HG03342 (cell line): ENCODE measurements around the gene SAMD10.
"Not testable (repeated sequence)": the region's sequence is repeated elsewhere in the genome, so short reads cannot be mapped to it uniquely, and the experiment has no call there.

ENCODE experiments used
- ATAC-seq: cut with Tn5 transposase; IDR thresholded peaks from one replicate; pipeline ENCODE4 v1.9.1; 2021; ENCODE audit warnings: mild to moderate bottlenecking, moderate library complexity; ENCODE audit not compliant: unreplicated experiment

SAMD10 gene

DNA sequence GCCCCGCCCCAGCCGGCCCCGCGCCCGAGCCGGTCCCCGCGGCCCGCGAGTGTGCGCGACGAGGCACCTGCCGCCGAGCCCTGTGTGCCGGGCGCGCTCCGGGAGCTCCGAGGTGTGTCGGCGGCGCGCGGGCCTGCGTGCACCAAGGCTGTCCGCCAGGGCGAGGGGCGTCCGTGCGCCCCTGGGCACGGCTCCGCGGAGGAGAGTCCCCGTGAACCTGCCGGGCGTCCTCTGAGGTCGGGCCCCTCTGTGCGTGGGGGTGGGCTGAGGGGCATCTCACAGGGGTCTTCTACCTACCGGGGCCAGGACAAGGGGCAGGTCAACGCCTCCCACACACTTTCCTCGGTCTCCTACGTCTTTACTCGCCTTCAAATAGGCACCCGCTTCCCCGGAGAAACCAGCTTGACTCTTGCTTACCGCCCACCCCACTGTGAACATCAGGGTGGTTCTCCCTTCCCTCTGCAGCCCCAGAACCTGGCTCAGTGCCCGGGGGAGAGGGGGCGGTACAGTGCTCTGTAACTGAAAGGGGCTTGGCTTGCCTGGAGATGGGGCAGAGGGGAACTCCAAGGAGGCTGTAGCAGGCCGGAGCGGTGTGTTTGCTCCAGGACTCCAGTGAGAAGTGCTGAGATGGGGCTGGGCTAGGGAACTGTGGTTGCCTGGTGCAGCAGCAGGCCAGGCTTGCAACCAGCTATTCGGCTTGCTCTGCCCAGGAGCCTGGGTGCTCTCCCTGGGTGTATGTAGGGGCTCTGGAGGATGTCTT is at the start of gene SAMD10:
Gene SAMD10, minus strand, starts transcription at position 86 of the 760 bp plus-strand sequence. CDS start 175 bp downstream, outside the sequence.
- ATAC-seq: peak; percentile 40

DNA sequence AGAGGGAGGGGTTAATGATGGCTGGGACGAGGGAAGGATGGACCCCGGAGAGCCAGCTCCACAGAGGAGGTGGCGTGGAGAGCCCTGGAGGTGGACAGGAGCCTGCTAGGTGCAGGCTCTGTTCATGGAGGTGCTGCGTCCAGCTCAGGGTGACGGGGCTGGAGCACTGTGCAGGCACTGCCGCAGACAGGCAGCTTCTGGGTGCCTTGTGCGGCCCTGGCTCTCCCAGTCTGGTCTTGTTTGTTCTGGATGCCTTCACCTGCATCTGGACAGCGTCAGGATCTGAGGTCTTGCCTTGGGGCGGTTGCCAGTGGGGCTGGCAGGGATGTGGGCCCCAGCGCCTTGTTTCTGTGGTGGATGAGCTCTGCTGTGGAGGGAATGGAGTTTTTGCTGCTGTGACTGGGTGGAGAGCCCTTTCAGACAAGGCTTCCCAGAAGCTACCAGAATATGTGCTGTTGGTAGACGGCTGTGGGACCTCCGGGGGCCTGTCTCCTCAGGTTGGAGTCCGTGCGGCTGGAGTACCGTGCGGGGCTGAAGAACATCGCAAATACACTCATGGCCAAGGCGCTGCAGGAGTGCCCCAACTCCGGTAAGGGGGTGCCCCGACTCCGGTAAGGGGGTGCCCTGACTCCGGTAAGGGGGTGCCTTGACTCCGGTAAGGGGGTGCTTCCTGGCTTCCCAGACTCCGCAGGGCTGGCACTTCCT is 48.7 kb upstream of the SAMD10 start:
- ATAC-seq: no peak

DNA sequence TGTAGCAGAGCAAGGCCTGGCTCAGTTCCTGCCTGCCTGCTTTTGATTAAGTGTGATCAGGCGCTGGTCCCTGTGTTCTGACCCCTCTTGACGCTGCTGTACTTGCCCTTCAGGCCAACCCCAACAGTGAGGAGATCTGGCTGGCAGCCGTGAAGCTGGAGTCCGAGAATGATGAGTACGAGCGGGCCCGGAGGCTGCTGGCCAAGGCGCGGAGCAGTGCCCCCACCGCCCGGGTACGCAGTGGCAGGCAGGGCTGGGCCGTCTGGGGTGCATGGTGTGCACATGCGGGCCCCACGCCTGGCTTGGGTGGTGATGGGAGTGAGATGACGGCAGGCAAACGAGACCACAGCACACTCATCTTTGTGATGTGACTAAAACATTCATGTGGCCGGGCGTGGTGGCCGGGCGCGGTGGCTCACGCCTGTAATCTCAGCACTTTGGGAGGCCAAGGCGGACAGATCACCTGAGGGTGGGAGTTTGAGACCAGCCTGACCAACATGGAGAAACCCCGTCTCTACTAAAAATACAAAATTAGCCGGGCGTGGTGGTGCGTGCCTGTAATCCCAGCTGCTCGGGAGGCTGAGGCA is 46.5 kb upstream of the SAMD10 start:
- ATAC-seq: no peak

DNA sequence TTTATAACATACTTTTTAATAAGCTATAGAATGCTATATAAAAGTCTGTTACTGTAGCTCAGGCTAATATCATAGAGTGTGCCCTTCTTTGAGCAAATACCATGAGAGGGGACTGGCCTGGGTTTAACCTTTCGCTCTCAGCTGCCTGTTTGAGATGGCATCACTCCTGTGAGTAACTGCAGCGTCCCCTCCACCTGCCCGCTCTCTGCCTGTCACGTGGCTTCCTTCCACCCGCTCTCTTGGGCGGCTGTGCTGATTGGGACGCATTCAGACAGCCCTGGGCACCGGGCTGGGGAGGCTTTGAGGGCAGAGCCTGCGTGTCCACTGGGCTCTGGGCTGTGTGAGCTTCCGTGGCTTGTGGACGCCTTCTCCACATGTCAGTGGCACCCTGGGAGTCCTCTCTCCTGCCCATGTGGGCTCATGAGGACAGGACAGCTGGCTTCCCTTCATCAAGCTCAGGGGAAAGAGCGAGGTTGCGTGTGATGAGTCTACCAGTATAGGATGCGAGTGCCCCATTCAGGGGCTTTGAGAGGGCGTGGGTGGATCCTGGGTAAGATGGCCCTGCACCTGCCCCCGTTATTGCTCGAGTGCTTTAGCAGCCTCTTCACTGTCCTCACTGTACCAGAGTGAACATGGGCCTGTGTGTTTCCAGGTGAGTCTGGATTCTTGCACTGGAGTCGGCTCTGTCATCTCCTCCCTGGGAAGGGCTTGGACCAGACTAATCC is 45.8 kb upstream of the SAMD10 start:
- no peak for ATAC-seq

DNA sequence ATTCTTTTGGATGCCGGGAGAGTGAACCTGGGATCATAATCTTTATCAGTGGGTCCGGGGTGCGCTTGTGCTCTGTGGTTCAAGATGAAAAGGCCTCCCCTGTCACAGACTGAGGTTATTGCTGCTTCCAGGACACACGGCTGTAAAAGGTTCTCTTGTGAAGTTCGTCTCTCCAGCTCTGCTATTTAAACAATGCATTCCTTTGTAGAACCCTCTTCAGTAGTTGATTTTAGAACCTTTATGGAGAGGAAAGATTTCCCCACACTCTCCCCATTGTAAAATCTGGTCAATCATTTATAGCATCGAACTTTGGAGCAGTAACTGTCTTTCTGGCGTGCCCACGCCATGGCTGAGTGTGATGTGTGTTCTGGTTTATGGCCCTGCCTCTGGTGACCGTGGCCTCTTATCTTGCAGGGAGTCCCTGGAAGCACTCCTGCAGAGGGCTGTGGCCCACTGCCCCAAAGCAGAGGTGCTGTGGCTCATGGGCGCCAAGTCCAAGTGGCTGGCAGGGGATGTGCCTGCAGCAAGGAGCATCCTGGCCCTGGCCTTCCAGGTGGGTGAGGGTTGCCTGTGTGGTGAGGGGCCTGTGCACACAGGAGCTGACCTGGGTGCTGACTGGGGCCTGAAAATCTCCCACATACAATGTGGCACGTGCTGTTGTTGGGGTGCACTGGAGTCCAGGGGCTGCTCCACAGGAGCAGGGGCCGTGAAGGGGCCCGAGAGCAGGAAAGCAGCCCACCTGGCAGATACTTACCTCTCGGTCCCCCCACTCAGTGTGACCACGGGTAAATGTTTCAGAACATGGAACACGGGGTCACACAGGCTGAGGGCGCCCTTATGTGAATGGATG is 44.9 kb upstream of the SAMD10 start:
- no peak for ATAC-seq

DNA sequence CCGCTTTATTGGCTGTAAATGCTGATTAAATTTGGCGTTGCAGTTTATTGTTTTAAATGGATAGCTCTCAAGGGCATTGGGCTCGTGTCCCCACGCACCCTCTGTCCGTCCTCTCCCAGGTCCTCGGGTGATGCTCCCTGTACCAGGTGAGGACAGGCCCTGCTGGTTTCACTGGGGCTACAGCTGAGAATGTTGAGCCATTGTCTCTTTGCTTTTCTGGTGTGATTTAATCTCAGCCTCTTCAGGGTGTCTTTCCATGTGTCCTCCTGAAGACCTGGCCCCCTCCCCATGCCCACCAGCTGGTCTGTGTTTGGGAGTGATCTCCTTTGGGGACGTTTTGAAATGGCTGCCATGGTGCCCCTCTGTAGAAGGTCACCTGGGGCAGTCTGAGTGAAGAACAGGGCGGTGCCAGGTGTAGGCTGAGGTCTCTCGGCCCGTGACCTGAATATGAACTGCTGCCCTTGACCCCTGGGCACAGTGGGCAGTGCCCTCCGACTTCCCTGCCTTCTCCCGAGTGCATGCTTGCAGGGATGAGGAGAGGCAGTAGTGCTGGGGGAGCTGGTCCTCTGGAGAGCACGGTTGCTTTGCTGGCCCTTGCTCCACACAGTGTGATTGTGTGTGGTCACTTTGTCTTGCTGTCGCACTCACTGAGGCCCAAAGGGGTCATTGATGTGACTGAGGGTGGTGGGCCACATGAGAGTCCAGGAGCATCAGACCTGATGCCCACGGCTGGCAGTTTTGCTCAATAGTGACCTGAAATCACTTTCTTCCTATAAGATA is 44.1 kb upstream of the SAMD10 start:
- no peak for ATAC-seq

DNA sequence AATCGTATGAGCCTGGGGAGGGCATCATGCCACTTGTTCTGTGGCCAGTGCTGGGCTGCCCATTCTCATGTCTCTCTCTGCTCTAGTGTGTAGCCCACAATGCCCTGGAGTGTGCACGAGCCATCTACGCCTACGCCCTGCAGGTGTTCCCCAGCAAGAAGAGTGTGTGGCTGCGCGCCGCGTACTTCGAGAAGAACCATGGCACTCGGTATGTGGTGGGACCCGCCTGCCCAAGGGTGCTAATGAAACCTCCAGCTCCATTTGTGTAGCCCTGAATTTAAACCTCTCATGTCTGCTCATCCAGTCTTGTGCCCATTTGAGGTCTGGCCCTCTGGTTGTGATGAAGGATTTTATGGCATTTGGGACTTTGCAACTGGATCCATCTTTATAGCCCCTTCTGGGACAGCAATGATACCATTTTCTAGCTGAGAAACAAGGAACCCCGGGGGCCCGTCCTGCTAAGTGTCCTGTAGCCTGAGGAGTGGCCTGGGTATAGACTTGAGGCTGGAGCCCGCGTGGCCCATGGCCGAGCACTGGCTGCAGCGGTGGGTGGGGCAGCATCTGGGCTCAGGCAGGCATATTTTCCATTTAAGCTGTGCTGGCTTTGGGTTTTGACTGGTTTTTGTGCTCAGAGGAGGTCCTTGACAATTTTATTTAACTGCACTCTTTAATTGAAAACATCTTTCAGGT is 43.4 kb upstream of the SAMD10 start:
- no peak for ATAC-seq

DNA sequence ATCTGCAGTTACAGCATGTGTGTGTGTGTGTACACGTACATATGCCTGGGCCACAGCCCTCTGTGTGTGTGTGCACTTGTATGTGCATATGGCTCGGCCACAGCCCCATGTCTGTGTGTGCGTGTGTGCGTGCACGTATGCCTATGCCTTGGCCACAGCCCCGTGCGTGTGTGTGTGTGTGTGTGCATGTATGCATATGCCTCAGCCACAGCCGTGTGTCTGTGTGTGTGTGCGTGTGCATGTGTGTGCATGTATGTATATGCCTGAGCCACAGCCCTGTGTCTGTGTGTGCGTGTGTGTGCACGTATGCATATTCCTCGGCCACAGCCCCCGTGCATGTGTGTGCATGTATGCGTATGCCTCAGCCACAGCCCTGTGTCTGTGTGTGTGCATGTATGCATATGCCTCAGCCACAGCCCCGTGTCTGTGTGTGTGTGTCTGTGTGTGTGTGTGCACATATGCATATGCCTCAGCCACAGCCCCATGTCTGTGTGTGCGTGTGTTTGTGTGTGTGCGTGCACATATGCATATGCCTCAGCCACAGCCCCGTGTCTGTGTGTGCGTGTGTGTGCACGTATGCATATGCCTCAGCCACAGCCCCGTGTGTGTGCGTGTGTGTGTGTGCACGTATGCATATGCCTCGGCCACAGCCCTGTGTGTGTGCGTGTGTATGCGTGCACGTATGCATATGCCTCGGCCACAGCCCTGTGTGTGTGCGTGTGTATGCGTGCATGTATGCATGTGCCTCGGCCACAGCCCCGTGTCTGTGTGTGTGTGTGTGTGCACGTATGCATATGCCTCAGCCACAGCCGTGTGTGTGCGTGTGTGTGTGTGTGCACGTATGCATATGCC is 41.9 kb upstream of the SAMD10 start:
- no peak for ATAC-seq

DNA sequence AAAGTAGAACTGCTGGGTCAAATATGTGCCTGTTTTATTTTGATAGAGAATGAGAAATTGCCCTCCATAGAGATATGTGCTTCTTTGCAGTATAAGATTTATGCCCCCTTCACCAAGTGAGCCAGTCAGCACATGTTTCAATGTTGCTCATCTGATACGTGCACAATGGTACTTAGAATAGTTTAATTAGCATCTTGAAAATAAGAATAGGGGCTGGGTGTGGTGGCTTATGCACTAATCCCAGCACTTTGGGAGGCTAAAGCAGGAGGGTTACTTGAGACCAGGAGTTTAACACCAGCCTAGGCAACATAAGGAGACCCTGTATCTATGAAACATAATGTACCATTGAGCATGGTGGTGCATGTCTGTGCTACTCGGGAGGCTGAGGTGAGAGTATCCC is 36.2 kb upstream of the SAMD10 start:
- no peak for ATAC-seq

DNA sequence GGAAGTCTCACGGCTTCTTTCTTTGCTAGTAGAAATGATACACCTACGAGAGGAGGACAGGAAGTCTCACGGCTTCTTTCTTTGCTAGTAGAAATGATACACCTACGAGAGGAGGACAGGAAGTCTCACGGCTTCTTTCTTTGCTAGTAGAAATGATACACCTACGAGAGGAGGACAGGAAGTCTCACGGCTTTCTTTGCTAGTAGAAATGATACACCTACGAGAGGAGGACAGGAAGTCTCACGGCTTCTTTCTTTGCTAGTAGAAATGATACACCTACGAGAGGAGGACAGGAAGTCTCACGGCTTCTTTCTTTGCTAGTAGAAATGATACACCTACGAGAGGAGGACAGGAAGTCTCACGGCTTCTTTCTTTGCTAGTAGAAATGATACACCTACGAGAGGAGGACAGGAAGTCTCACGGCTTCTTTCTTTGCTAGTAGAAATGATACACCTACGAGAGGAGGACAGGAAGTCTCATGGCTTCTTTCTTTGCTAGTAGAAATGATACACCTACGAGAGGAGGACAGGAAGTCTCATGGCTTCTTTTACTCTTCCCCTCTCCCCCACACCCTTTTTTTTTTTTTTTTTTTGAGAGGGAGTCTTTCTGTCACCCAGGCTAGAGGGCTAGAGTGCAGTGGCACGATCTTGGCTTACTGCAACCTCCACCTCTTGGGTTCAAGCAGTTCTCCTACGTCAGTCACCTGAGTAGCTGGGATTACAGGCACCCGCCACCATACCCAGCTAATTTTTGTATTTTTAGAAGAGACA is 33.1 kb upstream of the SAMD10 start:
- ATAC-seq: not testable (repeated sequence)

DNA sequence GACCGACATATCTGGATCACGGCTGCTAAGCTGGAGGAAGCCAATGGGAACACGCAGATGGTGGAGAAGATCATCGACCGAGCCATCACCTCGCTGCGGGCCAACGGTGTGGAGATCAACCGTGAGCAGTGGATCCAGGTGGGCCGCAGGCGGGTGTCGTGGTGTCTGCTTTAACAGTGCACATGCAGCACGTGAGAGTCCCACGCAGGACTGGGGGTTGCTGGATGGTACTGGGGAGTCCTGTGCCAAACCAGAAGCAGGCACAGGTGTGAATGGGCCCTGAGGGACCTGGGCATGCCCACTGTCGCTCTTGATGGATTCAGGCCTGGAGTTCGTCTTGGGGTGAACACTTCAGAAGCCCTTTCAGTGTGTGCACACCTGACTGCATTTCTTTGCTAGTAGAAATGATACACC is 31.9 kb upstream of the SAMD10 start:
- ATAC-seq: no peak

DNA sequence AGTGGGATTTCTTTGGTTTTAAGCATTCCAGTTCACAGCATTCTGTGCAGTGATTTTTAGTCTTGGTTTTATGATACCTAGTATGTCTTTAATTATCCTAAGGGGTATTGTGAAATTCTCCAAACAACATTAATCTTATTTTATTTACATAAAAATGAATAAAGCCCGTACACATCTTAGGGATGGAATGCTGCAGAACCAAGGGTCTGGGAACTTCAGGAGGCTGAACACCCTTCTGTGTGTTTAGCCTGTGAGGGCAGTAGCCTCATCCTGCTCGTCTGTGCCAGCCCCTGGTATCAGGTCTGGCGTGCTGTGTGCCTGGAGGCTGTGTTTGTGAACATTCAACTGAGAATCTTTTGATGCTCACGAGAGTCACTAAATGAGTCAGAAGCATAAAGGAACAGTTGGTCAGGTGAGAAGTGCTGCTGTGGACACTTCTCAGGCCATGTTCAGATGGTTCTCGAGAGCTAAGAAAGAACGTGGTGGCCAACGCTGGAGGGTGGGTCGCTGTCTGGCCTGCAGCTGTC is 31.3 kb upstream of the SAMD10 start:
- no peak for ATAC-seq

DNA sequence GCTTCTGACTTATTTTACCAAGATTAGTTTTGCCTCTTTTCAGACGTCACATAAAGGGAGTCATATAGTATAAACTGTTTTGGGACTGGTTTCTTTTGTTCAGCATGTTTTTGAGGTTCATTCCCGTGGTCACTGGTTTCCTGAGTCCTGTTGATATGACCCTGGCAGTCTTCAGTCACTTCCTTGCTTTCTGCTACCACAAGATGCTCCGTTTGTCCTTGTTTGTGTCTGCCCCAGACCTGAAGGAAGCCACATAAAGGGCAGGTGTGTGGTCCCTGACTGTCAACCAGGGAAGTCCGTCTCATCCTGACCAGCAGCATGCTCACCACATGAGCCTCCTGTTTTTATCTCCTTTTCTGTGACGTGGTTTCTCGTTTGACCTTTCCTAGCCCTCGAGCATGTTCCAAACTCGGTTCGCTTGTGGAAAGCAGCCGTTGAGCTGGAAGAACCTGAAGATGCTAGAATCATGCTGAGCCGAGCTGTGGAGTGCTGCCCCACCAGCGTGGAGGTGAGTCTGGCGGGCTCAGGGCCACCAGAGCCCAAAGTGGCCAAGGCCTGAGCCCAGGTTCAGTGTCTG is 30.5 kb upstream of the SAMD10 start:
- no peak for ATAC-seq

DNA sequence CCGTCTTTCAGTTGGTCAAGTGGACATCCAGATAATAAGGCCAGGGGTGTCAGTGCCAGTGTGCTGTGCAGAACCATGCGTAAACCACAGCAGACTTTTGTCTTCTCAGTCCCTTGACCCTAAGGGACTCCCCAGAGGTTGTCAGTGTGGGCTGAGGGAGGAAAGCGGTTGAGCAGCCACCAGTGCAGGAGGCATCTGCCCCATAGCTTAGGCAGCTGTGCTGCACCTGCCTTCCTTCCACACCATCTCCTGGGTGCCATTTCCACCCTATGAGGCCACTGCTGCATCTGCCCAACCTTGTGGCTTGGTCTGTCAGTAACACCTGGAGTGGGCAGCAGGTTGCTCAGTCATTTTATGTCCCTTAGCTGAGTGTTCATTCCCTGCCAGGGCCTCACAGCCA is 27.5 kb upstream of the SAMD10 start:
- no peak for ATAC-seq

DNA sequence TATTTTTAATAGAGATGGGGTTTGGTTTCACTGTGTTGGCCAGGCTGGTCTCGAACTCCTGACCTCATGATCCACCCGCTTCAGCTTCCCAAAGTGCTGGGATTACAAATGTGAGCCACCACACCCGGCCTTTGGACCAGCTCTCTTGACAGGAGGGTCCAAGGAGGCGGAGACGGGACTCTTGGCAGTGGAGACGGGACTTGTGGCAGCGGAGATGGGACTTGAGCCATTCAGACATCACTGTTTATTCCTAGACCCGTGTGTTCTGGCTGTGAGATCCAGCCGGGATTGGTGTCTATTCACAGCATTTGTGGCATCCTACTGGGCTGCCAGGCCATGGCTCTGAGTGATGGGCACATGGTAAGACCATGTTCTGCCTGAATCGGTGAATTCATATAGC is 27.0 kb upstream of the SAMD10 start:
- ATAC-seq: no peak

DNA sequence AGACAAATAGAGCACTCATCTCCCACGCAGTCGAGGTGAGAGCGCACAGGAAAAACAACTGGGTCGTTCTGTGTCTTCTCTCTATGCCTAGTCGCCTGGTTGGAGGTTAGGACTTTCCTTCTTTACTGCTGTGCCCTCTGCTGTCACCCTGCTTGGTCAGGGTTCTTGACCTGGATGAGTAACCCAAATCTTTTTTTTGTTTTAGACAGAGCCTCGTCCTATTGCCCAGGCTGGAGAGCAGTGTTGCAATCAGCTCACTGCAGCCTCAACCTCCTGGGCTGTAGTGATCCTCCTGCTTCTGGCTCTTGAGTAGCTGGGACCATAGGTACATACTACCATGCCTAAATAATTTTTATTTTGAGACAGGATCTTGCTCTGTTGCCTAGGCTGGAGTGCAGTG is 26.0 kb upstream of the SAMD10 start:
- no peak for ATAC-seq
